GM12891 (cell line): ENCODE results near the gene TSHZ2.

ENCODE experiments used
- PAX5 ChIP-seq: IDR thresholded peaks from 2 replicates; pipeline ENCODE4 v1.6.1; 2011; ENCODE audit warnings: low read length, moderate library complexity, mild to moderate bottlenecking; ENCODE audit not compliant: insufficient read depth, severe bottlenecking
- POLR2A ChIP-seq: IDR thresholded peaks from 2 replicates; pipeline ENCODE4 v1.6.1; 2011; ENCODE audit warnings: low read depth, low read length, control low read depth
- POLR2AphosphoS5 ChIP-seq: IDR thresholded peaks from 2 replicates; pipeline ENCODE4 v1.6.1; 2011; ENCODE audit warnings: low read depth, low read length, control low read depth
- SPI1 ChIP-seq: IDR thresholded peaks from 2 replicates; pipeline ENCODE4 v1.6.1; 2011; ENCODE audit warnings: low read depth, low read length, control low read depth
- TAF1 ChIP-seq: IDR thresholded peaks from 2 replicates; pipeline ENCODE4 v1.6.1; 2011; ENCODE audit warnings: low read depth, low read length, control low read depth

DNA sequence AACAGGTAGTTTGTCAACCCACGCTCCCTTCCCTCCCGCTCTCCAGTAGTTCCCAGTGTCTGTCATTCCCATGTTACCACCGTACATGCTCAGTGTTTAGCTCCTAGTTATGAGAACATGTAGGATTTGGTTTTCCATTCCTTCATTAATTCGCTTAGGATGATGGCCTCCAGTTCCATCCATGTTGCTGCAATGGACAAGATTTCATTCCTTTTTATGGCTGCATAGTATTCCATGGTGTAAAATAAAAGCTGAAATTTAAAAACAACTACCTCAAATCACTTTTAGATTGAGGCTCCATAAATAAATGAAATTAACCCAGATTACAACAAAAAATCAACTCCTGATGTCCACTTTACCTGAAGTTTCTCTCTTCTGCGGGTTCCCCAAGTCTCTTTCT, 430.9 kb downstream of the TSHZ2 start:
- no peak for TF ChIP-seq POLR2A
- TF ChIP-seq PAX5: no peak
- TF ChIP-seq POLR2AphosphoS5: no peak
- no peak for TF ChIP-seq TAF1
- no peak for TF ChIP-seq SPI1
